GM21360 (cell line): ENCODE results near the gene HNMT.
"Not testable (repeated sequence)": the region's sequence is repeated elsewhere in the genome, so short reads cannot be mapped to it uniquely, and the experiment has no call there.

Experiments
- ATAC-seq: cut with Tn5 transposase; IDR thresholded peaks from one replicate; pipeline ENCODE4 v1.9.1; 2021; ENCODE audit warnings: mild to moderate bottlenecking, moderate library complexity; ENCODE audit not compliant: unreplicated experiment

HNMT gene

GRCh38 chr2:137973280-137973679, 9.0 kb downstream of the HNMT start:
- ATAC-seq: no peak

GRCh38 chr2:137975280-137976271, 11.3 kb downstream of the HNMT start:
- ATAC-seq: no peak

GRCh38 chr2:137976274-137976673, 12.0 kb downstream of the HNMT start:
- ATAC-seq: no peak

GRCh38 chr2:137977790-137978189, 13.5 kb downstream of the HNMT start:
- ATAC-seq: no peak

- no peak for ATAC-seq
These were observed 16.2 kb downstream of the HNMT start for GRCh38 chr2:137980459-137980858.

- no peak for ATAC-seq
These were observed 16.9 kb downstream of the HNMT start for GRCh38 chr2:137981112-137981656.

GRCh38 chr2:137983581-137983980, 19.3 kb downstream of the HNMT start:
- no peak for ATAC-seq

GRCh38 chr2:137986268-137986667, 22.0 kb downstream of the HNMT start:
- ATAC-seq: no peak

- ATAC-seq: no peak
These were observed 22.7 kb downstream of the HNMT start for GRCh38 chr2:137987011-137987410.

- ATAC-seq: no peak
These were observed 26.8 kb downstream of the HNMT start for GRCh38 chr2:137991078-137991477.

GRCh38 chr2:137992039-137992646, 27.9 kb downstream of the HNMT start:
- ATAC-seq: no peak

GRCh38 chr2:137993715-137994476, 29.6 kb downstream of the HNMT start:
- ATAC-seq: not testable (repeated sequence)

- ATAC-seq: not testable (repeated sequence)
These were observed 31.1 kb downstream of the HNMT start for GRCh38 chr2:137995368-137995767.

- not testable (repeated sequence) for ATAC-seq
These were observed 31.9 kb downstream of the HNMT start for GRCh38 chr2:137996158-137996557.

- ATAC-seq: no peak
These were observed 33.5 kb downstream of the HNMT start for GRCh38 chr2:137997733-137998132.

GRCh38 chr2:137998503-137998902, 34.2 kb downstream of the HNMT start:
- ATAC-seq: no peak

- ATAC-seq: no peak
These were observed 35.0 kb downstream of the HNMT start for GRCh38 chr2:137999273-137999672.

GRCh38 chr2:138000009-138000408, 35.7 kb downstream of the HNMT start:
- ATAC-seq: no peak

GRCh38 chr2:138000796-138001195, 36.5 kb downstream of the HNMT start:
- ATAC-seq: no peak

- no peak for ATAC-seq
These were observed 39.1 kb downstream of the HNMT start for GRCh38 chr2:138003411-138003810.

GRCh38 chr2:138007431-138007830, 43.2 kb downstream of the HNMT start:
- no peak for ATAC-seq
